Measurements from ENCODE around the gene GALNT17.

Gene GALNT17

DNA sequence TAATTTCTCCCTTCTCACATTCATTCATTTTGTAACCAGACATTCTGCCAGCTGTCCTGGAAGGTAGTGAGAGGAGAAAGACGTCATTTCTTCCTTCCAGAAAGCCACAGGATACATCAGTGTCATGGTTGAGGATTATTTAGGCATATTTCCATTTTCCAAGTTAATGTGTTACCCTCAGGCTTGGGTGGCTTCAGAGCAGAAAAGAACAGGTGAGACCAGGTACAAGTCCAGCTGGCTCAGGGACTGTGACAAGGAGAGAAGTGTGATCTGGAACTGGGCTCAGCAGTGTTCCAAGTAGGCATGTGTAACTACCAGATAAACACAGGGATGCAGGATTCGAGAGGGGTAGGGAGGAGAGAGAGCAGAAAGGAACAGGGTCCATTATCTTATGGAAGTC lies 386.9 kb downstream of the GALNT17 start:
- no peak for DNase-seq (ENCODE audit: insufficient read length, low spot score)
- FAIRE-seq: no peak
- TF ChIP-seq POLR2A (IDR thresholded peaks at IDR 0.05; ENCODE audit: low read depth, low read length) (no peak), POLR2AphosphoS5 (IDR thresholded peaks at IDR 0.05; ENCODE audit: low read depth, low read length) (no peak), PAX5 (IDR thresholded peaks at IDR 0.05; ENCODE audit: insufficient read depth, low read length, severe bottlenecking) (no peak), TAF1 (IDR thresholded peaks at IDR 0.05; ENCODE audit: low read depth, low read length) (no peak), SPI1 (IDR thresholded peaks at IDR 0.05; ENCODE audit: low read depth, low read length) (no peak), POU2F2 (IDR thresholded peaks at IDR 0.05; ENCODE audit: low read depth, low read length) (no peak)

DNA sequence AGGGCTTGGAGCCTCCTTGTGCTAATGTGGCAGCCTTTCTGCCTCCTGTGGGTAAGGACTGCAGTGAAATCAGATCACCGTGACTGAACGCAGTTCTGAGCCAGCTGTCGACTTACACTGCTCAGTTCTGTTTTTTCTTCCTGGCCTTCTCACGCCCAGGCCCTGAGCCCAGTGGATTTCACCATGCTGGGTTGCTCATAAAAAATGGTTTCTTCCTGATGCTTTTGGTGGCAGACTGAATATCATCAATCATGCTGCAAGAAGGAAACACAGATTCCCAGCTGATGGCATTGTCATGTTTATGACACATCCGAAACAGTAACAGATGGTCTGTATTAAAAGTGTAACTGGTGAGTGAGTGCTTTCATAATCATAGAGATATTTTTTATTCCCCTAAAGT lies 389.6 kb downstream of the GALNT17 start:
- FAIRE-seq: no peak
- TF ChIP-seq TAF1 (IDR thresholded peaks at IDR 0.05; ENCODE audit: low read depth, low read length): no peak
- no peak for TF ChIP-seq POLR2AphosphoS5 (IDR thresholded peaks at IDR 0.05; ENCODE audit: low read depth, low read length)
- TF ChIP-seq POLR2A (IDR thresholded peaks at IDR 0.05; ENCODE audit: low read depth, low read length): no peak
- TF ChIP-seq PAX5 (IDR thresholded peaks at IDR 0.05; ENCODE audit: insufficient read depth, low read length, severe bottlenecking): no peak
- no peak for TF ChIP-seq POU2F2 (IDR thresholded peaks at IDR 0.05; ENCODE audit: low read depth, low read length)
- no peak for DNase-seq (ENCODE audit: insufficient read length, low spot score)

DNA sequence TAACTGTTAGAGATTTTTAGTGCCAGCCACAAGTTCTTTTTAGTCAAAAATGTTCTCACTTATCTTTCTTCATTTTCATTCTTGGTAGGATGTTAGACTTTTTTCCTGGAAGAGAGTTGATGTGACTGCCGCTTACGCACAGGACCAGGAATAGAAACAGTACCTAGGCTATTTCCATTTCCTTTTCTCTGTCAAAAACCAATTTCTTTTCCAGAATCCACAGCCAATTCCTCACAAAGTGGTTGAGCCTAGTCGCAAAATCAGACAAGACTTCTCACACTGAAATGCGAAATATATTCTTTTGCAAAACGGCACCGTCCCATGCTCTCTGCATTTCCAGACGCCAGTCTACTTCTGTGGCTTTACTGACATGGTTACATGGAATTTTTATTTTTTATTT lies 394.2 kb downstream of the GALNT17 start:
- no peak for FAIRE-seq
- no peak for TF ChIP-seq POLR2AphosphoS5 (IDR thresholded peaks at IDR 0.05; ENCODE audit: low read depth, low read length)
- no peak for TF ChIP-seq SPI1 (IDR thresholded peaks at IDR 0.05; ENCODE audit: low read depth, low read length)
- no peak for TF ChIP-seq POU2F2 (IDR thresholded peaks at IDR 0.05; ENCODE audit: low read depth, low read length)
- TF ChIP-seq TAF1 (IDR thresholded peaks at IDR 0.05; ENCODE audit: low read depth, low read length): no peak
- TF ChIP-seq PAX5 (IDR thresholded peaks at IDR 0.05; ENCODE audit: insufficient read depth, low read length, severe bottlenecking): no peak
- TF ChIP-seq POLR2A (IDR thresholded peaks at IDR 0.05; ENCODE audit: low read depth, low read length): no peak
- no peak for DNase-seq (ENCODE audit: insufficient read length, low spot score)

DNA sequence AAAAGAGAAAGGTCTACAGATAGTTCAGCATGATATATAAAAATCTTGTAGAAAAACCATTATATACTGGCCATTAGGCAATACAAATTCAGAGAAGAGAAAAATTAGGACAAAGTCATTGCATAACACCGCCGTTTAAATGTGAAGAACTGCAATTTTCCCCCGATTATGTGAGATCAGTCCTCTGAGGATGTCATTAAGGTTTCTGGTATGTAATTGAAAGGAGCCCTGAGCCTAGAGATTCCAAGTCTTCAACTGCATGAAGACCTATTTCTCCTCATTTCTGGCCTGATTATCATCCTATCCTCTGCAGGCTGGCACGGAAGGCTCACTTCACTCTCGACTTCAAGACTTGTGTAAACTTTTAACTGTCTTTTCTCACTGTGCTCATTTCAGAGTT lies 395.3 kb downstream of the GALNT17 start:
- TF ChIP-seq POU2F2 (IDR thresholded peaks at IDR 0.05; ENCODE audit: low read depth, low read length): no peak
- no peak for TF ChIP-seq PAX5 (IDR thresholded peaks at IDR 0.05; ENCODE audit: insufficient read depth, low read length, severe bottlenecking)
- TF ChIP-seq POLR2AphosphoS5 (IDR thresholded peaks at IDR 0.05; ENCODE audit: low read depth, low read length): no peak
- TF ChIP-seq SPI1 (IDR thresholded peaks at IDR 0.05; ENCODE audit: low read depth, low read length): no peak
- FAIRE-seq: no peak
- no peak for DNase-seq (ENCODE audit: insufficient read length, low spot score)

DNA sequence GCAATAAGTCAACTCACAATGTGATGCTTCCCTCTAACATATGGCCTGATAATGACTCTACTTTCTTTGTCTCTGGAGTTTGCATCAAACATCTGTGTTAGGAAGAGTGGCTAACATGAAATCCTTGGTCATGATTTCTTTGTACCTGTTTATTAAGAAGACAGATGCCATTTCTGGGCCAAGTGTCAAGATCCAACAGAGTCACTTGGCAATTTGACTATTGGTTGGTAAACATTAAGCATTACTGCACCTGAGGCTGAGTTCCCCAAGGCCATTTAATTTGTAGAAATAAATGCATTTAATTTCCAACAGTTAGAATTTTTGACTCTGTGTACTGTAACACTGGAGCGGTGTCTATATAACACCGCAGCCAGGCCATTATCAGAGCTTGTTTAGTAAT lies 403.7 kb downstream of the GALNT17 start:
- DNase-seq (ENCODE audit: insufficient read length, low spot score): no peak
- FAIRE-seq: no peak
- TF ChIP-seq PAX5 (IDR thresholded peaks at IDR 0.05; ENCODE audit: insufficient read depth, low read length, severe bottlenecking) (no peak), POLR2A (IDR thresholded peaks at IDR 0.05; ENCODE audit: low read depth, low read length) (no peak), POLR2AphosphoS5 (IDR thresholded peaks at IDR 0.05; ENCODE audit: low read depth, low read length) (no peak)

DNA sequence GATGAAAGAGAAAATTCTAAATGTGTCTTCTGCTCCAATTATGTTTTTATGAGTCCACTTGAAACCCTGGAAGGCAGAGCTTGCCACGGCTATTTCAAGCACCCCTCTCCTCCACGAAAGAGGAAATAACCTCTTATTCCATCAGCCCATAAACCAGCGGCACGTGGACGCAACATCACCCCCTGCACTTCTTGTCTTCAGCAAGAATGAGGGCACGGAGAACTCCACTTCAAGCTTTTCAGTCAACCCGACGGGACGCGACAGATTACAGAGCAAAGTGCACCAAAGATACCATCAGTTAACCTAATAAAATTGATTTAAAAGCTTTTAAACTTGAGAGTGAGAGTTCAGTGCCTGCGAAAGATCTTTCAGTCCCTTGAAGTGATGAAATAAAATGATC lies 406.3 kb downstream of the GALNT17 start:
- DNase-seq (ENCODE audit: insufficient read length, low spot score) (no peak), FAIRE-seq (no peak)
- TF ChIP-seq POU2F2 (IDR thresholded peaks at IDR 0.05; ENCODE audit: low read depth, low read length) (no peak), PAX5 (IDR thresholded peaks at IDR 0.05; ENCODE audit: insufficient read depth, low read length, severe bottlenecking) (no peak), POLR2A (IDR thresholded peaks at IDR 0.05; ENCODE audit: low read depth, low read length) (no peak)

DNA sequence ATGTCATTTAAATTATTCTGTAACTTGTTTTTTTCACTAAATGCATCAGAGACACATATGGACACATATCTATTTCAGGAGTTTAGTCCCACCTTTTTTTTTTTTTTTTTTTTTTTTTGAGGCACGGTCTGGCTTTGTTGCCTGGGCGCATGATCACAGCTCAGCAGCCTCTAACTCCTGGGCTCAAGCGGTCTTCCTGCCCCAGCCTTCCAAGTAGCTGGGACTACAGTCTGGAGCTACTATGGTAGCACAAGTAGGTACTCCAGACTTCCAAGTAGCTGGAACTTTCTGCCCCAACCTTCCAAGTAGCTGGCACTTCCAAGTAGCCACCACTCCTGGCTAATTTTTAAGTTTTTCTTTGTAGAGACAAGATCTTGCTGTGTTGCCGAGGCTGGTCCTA lies 407.7 kb downstream of the GALNT17 start:
- DNase-seq (ENCODE audit: insufficient read length, low spot score) (no peak), FAIRE-seq (no peak)
- no peak for TF ChIP-seq POU2F2 (IDR thresholded peaks at IDR 0.05; ENCODE audit: low read depth, low read length)

DNA sequence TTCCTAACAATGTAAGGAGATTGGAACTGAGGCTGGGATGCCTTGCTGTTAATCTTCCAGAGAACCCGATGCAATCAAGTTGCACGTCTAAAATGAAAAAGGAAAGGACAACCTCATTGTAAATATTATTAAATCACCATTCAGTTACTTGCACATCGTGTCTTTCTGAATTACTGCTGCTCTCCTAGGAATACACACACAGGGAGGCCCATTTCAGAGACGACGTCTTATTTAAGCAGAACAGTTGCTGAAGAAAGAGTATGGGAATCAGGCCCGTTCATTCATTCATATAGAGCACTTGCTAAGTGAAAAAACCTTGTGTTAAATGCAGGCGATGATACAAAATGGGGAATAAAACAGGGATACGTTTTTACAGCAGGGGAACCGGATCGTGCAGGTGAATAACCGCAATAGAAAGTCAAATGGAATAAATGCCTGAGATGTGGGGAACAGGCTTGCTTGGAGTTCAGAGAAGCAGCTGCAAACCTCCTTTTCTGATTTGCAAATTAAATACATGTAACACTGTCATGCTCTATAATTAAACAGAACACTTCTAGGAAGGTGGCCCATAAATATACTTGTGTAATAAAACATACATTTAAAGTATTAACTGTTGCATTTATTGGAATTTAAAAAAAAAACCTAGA lies 409.9 kb downstream of the GALNT17 start:
- FAIRE-seq (no peak), DNase-seq (ENCODE audit: insufficient read length, low spot score) (no peak)
- TF ChIP-seq POLR2A (IDR thresholded peaks at IDR 0.05; ENCODE audit: low read depth, low read length) (no peak), TAF1 (IDR thresholded peaks at IDR 0.05; ENCODE audit: low read depth, low read length) (no peak), PAX5 (IDR thresholded peaks at IDR 0.05; ENCODE audit: insufficient read depth, low read length, severe bottlenecking) (no peak), SPI1 (IDR thresholded peaks at IDR 0.05; ENCODE audit: low read depth, low read length) (no peak), POLR2AphosphoS5 (IDR thresholded peaks at IDR 0.05; ENCODE audit: low read depth, low read length) (no peak), POU2F2 (IDR thresholded peaks at IDR 0.05; ENCODE audit: low read depth, low read length) (no peak)

DNA sequence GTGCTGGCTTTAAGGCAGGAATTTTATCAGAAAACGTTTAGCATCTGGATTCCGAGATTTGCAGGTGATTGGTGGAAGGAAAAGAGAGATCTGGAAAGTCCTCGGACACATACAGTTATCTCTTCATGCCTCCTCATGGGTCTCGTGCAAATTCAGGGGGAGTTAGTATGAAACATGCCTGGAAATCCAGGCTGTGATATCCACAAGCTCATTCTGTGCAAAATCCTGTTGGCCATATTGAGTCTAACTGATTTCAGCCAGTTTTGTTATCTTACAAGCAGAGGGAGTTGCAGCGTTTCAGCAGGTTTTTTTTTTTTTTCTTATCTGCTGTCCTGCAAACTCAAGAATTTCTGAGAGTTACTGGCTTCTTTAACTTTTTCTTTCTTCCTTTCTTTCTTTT lies 411.5 kb downstream of the GALNT17 start:
- FAIRE-seq (no peak), DNase-seq (ENCODE audit: insufficient read length, low spot score) (no peak)
- TF ChIP-seq POU2F2 (IDR thresholded peaks at IDR 0.05; ENCODE audit: low read depth, low read length): no peak
- no peak for TF ChIP-seq POLR2AphosphoS5 (IDR thresholded peaks at IDR 0.05; ENCODE audit: low read depth, low read length)
- TF ChIP-seq SPI1 (IDR thresholded peaks at IDR 0.05; ENCODE audit: low read depth, low read length): no peak
- TF ChIP-seq TAF1 (IDR thresholded peaks at IDR 0.05; ENCODE audit: low read depth, low read length): no peak
- no peak for TF ChIP-seq POLR2A (IDR thresholded peaks at IDR 0.05; ENCODE audit: low read depth, low read length)
- TF ChIP-seq PAX5 (IDR thresholded peaks at IDR 0.05; ENCODE audit: insufficient read depth, low read length, severe bottlenecking): no peak

DNA sequence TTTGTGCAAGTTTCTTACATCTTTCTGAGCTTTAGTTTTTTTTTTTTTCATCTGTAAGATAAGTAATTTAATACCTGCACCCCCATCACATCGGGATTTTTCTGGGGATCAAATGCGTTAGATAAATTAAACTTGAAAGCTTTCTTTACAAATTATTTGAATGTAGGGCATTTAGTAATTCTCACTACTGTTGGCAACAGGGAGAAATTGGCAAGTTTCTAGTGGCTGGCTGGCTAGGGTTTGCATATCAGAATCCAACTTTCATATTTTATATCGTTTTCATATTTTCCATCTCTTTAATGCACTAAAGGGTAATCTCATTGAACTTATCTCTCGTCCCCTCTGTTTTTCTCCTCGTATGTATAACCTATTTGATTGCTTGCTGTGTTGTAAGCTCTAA lies 412.9 kb downstream of the GALNT17 start:
- TF ChIP-seq POLR2A (IDR thresholded peaks at IDR 0.05; ENCODE audit: low read depth, low read length): no peak
- TF ChIP-seq PAX5 (IDR thresholded peaks at IDR 0.05; ENCODE audit: insufficient read depth, low read length, severe bottlenecking): no peak
- TF ChIP-seq POU2F2 (IDR thresholded peaks at IDR 0.05; ENCODE audit: low read depth, low read length): no peak
- TF ChIP-seq SPI1 (IDR thresholded peaks at IDR 0.05; ENCODE audit: low read depth, low read length): no peak
- TF ChIP-seq TAF1 (IDR thresholded peaks at IDR 0.05; ENCODE audit: low read depth, low read length): no peak
- TF ChIP-seq POLR2AphosphoS5 (IDR thresholded peaks at IDR 0.05; ENCODE audit: low read depth, low read length): no peak
- FAIRE-seq: no peak
- no peak for DNase-seq (ENCODE audit: insufficient read length, low spot score)
